GM19193 (cell line): ENCODE data around the gene SLC13A1.

Source experiments
- POLR2A ChIP-seq: IDR thresholded peaks from 4 replicates; pipeline ENCODE4 v1.6.1; 2011; ENCODE audit not compliant: insufficient read depth, insufficient read length; ENCODE audit errors: extremely low read depth

The SLC13A1 gene

DNA sequence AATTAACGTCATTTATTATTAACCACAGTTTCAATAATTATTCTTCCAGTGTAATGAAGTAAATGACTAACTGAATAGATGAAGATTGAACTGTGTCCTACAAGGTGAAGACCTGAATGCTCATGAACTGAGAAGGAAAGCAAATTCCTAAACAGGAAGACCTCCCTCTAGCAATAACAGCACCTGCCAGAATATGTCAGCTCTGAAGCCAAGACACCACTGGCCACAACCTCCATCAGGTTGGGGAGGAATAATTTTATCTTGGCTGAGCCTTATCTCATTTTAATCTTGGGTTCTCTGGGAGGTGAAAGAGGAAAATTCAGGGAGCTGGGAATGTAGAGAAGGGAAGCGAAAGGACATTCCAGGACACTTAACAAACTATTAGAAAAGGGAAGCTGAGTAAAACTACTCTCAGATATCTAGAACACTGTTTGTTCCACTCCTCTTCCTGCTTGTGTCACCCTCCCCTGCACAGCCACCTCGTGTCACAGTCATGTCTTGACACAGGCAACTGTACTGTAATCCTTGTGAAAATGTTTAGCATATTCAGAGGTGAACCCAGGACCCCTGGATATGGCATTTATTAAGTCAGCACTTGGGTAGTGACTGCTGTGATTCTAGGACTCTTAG is 4.6 kb upstream of the SLC13A1 start:
- TF ChIP-seq POLR2A: no peak

DNA sequence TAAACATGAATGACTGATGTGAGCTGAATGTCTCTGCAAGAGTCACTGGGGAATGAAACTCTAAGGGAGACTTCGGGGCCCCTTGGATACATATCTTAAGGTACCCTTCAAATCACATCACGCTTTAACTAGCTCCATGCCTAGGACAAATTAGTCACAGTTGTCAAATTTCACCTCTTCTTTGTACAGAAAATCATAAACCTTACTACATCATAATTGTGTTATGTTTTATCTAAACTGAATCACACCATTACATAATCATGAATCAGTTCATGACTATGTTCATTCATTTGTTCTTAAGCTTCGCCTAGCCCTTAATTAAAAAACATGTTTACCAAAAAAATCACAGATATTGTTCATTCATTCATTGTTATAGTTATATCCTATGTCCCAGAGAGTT is 2.1 kb upstream of the SLC13A1 start:
- no peak for TF ChIP-seq POLR2A

DNA sequence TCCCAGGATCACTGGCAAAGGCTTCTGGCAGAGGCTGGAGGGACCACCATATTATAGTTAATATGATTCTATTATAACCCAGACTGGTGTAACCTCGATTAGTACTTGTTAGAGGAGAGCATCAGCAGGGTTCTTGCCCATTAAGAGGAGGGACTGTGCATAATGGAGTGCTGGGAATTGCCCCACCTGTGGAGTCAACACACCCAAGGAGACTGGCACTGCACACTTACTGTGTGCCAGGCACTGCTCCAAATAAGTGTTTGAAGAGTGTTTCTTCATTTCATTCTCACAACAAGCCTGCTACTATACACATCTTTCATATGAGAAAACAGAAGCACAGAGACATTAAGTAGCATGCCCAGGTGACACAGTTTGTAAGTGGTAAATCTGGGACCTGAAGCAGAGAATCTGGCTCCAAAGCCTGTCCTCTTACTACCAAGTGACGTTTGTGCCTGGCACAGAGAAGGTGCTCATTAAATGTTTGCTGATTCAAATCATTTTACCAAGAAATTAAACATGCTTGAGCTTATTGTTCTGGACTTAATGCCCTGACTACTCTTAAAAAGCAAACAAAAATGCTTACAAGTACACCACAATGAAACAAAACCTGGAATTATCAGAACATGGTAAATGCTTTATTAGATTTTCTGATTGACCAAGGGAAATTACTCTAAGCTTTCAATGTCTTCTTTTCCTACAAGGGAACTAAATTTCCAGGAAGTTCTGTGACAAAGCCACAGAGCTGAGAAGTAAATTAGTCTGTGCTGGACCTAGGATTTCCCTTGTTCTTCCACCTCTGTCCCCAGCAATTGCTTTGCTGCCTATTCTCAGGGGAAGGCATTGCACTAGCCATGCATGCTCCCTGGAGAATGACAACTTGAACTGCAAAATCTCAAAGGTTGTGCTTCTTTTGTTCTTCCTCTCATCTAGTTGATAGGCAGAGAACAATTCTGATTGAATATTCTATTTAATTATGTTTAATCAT is 809 bp downstream of the SLC13A1 start:
- TF ChIP-seq POLR2A: no peak

DNA sequence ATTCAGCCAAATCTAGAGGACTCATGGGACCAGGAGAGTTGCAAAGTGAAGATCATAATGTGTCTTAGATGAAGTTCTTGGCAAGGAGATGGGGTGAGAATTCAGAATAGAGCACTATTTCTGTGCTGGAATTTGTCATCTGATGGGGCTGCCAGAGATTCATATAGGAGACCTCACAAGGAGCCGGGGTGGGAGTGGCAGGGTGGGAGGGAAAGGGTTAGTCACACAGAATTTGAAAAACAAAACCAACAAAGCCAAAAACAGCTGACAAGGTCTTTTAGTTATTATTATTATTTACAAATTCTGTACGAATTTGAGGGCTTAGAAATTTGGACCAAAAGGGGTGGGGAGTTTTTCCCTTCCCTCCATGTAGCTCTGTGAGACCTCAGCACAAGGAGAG is 1.7 kb downstream of the SLC13A1 start:
- TF ChIP-seq POLR2A: no peak

DNA sequence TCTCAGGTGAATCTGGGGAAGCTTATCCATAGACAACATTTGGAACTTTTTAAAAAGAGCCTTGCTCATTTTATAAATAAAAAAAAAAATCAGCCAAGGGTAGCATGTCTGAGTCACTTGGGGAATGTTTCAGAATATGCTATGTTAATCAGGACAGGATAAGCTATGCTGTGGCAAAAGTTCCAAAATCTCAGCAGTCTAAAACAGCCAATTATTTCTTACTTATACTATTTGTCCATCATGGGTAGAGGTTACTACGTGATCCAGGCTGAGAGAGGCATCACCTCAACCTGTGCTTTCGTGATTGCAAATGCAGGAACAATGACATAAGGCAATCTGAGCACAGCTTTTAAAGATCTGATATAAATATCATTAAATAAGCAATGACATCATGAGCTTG is 6.5 kb downstream of the SLC13A1 start:
- no peak for TF ChIP-seq POLR2A

DNA sequence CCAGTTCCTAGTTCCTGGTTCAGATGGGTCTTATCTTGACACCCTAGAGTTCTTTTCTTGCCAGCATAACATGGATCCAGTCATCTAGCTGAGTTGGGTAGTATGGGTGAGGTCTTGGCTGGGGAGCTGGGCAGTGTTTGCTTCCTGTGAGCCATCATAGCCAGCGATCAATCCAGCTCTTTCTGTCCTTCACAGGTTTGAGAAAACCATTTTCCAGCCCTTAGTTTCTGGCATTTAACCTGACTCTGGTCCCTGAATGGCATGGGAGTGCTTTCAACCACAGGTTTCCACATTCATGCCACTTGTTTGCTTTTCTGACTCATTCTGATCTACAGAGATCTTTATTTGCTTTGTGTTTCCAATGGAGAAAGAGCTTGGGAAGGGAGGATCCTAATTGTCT is 8.6 kb downstream of the SLC13A1 start:
- TF ChIP-seq POLR2A: no peak

DNA sequence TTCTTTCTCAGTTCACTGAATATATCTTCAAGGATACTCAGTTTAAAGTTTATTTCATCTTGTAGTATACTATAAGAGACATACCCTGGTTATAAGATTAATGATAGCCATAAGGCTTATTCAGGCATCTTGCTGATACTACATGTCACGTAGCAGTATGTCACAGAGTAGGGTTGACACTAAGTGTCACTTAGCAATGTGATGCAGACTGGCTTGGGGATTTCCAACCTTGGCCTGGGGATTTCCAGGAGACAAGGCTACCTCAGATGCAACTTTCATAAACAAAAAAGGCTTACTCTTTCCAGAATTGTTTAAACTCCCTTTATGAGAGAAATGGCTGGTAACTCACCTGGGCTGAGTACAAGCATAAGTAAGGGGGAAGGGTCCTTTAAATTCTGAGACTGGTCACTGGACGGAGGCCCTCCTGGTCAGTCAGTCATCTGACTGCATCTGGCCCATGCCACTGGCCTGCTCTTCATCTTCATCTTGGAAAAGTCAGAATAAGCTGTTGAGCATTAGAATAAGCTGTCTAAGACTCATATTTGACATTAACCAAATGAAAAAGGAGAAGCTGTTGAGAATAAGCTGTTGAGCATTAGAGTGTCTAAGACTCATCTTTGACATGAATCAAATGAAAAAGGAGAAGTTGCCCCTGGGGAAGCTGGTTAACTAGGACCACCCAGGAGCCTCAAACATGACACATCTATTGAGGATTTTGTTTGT is 9.5 kb downstream of the SLC13A1 start:
- no peak for TF ChIP-seq POLR2A

DNA sequence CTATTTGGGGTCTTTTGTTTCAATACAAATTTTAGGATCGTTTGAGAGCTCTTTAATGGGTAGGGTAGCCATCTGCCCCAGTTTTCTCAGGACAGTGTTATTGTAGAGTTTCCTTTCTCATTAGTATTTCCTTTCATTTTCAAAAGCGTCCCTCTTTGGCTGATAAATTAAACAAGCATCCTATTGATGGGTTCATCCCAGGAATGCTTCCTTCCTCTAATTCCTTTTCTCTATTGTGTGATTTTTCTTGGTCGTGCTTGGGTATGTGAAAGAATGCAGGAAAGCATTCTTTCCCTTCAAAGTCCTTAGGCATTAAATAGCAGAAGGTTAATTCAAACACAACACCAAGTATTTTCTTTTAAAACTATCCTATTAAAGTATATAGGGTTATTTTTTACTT is 14.0 kb downstream of the SLC13A1 start:
- TF ChIP-seq POLR2A: no peak

DNA sequence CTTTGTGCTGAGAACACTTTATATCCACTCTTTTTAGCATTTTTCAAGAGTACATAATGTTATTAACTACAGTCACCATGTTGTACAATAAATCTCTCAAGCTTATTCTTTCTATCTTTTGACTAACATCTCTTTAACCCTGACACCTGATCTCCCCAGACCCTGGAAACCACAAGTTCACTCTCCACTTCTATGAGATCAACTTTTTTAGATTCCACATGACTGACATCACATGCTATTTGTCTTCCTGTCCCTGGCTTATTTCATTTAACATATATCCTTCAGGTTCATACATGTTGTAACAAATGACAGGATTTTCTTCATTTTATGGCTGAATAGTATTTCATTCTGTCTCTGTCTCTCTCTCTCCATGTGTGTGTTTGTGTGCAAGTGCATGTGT is 15.5 kb downstream of the SLC13A1 start:
- TF ChIP-seq POLR2A: no peak

DNA sequence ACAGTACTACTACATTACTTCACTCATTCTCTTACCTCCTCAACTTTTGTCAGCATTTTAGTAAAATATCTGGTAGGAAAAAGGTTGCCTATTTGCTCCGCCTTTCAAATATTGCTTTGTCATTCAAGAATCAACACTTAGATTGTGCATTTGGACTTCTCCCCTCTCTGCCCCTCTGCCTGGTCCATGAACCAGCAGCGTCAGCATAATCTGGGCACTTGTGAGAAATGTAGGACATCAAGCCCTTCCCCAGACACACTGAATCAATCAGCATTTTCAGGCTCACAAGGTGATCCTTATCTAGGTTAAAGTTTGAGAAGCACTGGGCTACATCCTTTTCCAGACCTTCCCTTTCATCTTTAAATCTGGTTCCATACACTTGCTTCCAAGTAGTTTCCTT is 16.3 kb downstream of the SLC13A1 start:
- TF ChIP-seq POLR2A: no peak

DNA sequence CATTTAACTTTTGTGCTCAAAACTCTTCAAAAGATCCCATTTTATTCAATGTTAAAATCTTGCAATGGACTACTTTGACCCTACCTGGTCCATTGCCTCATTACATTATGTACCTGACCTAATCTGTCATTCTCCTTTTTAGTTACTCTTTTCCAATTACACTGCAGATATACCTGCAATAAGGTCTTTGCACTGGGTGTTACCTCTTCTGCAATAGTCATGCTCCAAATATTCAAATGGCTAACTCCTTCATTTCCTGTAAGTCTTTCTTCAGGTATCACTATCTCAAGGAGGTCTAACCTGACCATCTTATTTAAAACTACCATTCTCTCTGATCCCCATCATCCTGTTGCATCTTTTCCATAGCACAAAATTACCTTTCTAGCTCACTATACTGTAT is 22.3 kb downstream of the SLC13A1 start:
- no peak for TF ChIP-seq POLR2A

DNA sequence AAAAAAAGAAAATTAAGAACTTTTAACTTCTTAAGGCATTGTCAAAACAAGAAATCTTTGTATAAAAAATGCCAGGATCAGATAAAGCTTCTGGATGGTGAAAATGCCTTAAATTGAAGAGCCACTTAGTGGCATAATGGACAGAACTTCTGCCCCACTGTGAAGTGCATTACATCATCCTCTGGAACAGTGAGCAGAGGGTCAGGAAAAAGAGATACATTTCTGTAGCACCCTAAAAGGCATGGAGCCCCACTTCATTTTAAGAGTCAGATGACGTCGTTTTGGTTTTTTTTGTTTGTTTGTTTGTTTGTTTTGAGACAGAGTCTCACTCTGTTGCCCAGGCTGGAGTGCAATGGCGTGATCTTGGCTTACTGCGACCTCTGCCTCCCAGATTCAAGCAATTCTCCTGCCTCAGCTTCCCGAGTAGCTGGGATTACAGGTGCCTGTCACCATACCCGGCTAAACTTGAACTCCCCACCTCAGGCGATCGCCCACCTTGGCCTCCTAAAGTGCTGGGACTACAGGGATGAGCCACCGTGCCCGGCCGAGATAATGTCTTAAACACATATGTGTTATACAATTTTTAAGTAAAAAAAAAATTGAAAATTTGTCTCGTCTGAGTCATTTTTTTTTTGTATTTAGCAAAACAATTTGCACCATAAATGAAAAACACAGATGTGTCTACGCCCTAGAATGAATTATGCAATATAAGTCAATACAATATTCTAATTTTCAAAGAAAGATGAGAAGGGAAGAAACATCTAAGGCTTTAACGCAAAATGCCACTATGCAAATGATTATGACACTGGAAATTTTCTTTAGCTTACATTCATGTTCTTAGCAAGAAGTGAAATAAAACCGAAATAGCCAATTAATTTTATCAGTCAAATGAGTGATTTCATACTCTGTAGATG is 29.2 kb downstream of the SLC13A1 start:
- no peak for TF ChIP-seq POLR2A

DNA sequence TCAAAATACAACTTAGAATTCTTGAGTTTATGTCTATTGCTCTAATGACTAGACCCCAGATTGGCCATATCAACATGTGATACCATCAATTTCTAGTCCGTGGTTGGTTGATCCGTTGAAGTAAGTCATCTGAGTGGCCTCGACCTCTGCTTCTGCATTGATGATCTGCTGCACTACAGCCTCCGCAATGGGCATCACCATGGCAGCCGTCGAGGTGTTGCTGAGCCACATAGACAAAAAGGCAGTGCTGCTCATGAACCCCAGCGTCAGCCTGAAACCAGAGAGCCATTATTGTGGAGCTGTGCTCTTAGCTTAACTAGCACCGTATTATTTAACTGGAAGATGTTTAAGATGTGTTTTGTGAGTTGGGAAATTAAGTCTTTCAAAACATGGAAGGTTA is 30.7 kb downstream of the SLC13A1 start:
- TF ChIP-seq POLR2A: no peak

DNA sequence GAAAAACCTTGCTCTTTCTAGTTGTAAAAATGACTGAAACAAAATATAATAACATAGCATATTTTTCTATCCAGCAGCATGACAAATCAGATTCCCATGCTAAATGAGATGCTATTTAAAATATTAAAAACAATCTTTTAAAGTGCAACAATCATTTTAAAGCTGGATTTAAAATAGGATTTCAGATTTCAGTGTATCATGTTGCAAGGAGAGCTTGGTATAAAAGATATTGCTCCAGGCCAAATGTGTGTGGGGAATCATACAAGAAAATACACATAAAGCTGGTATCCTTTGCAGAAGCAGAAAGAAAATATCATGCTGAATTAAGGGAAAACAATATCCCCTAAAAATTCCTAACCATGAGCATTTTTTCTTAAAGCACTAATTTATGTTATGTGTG is 42.2 kb downstream of the SLC13A1 start:
- no peak for TF ChIP-seq POLR2A
